Stimulated activated CD4-positive, alpha-beta T cell treated with anti-CD3 and anti-CD28 coated beads, Interleukin-1b, Interleukin-23, amount 100 ng/mL, for 4 hours (primary cell): ENCODE data around the gene SCYL2.

ENCODE experiments used
- DNase-seq, 2 donors: peaks; one replicate each; pipeline ENCODE4 v3.0.0-alpha.2; 2020; ENCODE audit warnings: low read depth in 2 of 2

Gene SCYL2

GRCh38 chr12:100375038-100375735 is 108.2 kb downstream of the SCYL2 start:
- DNase-seq: no peak

GRCh38 chr12:100376161-100376560 is 109.2 kb downstream of the SCYL2 start:
- DNase-seq: no peak

DNA sequence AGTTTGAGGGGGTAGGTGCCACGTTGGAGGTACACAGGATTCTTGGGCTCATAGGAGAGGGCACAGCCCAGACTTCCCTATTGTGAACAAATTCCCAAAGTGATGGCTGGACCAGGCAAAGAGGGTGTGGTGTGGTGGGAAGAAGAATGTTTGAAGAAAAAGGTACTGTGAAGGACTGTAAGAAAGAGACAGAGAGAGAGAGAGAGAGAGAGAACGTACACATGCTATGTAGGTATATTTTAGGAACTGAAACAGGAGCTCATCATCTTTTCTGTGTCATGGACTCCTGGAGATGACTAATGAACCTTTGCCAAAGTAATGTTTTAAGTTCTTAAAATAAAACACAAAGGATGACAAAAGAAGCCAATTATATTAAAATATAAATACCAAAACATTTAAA is 114.4 kb downstream of the SCYL2 start:
- no peak for DNase-seq

GRCh38 chr12:100382338-100382737 is 115.4 kb downstream of the SCYL2 start:
- no peak for DNase-seq

- no peak for DNase-seq
Measured at GRCh38 chr12:100383586-100384558, 116.9 kb downstream of the SCYL2 start.

GRCh38 chr12:100384559-100384935 is 117.6 kb downstream of the SCYL2 start:
- DNase-seq: no peak

- no peak for DNase-seq
Measured at GRCh38 chr12:100388382-100388781, 121.4 kb downstream of the SCYL2 start.
